Measurements from ENCODE around the gene MARCHF10. TPM values are rescaled to one million over a fixed set of nuclear protein-coding genes. Genes with fewer than 3 reads are reported as not detected.

Gene MARCHF10
- total RNA-seq, 2 experiments from 2014 or later, result not detected

- no peak for DNase-seq
- Histone ChIP-seq H3K36me3 (ENCODE audit: insufficient read depth, low read length) (no peaks in the 10 kb centered on the region), H3K4me3 (ENCODE audit: low read length) (no peak overlapping the region), H3K4me1 (ENCODE audit: insufficient read depth, low read length) (no peaks in the 10 kb centered on the region), H3K27ac (ENCODE audit: low read depth in 1 of 2, low read length in 2 of 2) (no peak overlapping the region), H3K27me3 (ENCODE audit: control insufficient read depth in 1 of 2, insufficient read depth in 2 of 2, low read length in 2 of 2) (peaks cover 7 to 15% of the 10 kb centered on the region in 2 experiments), H3K9me3 (ENCODE audit: control insufficient read depth in 1 of 2, insufficient read depth in 1 of 2, low read length in 2 of 2) (no peaks in the 10 kb centered on the region)
- Mint-ChIP-seq H3K4me3 (no peak overlapping the region), H3K27ac (no peak overlapping the region), H3K9me3 (no peaks in the 10 kb centered on the region), H3K27me3 (peaks cover 47% of the 10 kb centered on the region), H3K36me3 (ENCODE audit: low read depth) (no peaks in the 10 kb centered on the region), H3K4me1 (ENCODE audit: low read depth) (no peaks in the 10 kb centered on the region)
- CTCF ChIA-PET, result no interaction called here
- ATAC-seq (ENCODE audit: poor library complexity), result no peak
- POLR2A ChIA-PET, result no interaction called here
- intact Hi-C loops (cut with DNase I, micrococcal nuclease), result no loop called here
- TF ChIP-seq, protein P1, sequence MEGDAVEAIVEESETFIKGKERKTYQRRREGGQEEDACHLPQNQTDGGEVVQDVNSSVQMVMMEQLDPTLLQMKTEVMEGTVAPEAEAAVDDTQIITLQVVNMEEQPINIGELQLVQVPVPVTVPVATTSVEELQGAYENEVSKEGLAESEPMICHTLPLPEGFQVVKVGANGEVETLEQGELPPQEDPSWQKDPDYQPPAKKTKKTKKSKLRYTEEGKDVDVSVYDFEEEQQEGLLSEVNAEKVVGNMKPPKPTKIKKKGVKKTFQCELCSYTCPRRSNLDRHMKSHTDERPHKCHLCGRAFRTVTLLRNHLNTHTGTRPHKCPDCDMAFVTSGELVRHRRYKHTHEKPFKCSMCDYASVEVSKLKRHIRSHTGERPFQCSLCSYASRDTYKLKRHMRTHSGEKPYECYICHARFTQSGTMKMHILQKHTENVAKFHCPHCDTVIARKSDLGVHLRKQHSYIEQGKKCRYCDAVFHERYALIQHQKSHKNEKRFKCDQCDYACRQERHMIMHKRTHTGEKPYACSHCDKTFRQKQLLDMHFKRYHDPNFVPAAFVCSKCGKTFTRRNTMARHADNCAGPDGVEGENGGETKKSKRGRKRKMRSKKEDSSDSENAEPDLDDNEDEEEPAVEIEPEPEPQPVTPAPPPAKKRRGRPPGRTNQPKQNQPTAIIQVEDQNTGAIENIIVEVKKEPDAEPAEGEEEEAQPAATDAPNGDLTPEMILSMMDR (IDR thresholded peaks at IDR 0.05), result no peak
Measured at GRCh38 chr17:62801553-62802114, 6.5 kb downstream of the MARCHF10 start.

DNA sequence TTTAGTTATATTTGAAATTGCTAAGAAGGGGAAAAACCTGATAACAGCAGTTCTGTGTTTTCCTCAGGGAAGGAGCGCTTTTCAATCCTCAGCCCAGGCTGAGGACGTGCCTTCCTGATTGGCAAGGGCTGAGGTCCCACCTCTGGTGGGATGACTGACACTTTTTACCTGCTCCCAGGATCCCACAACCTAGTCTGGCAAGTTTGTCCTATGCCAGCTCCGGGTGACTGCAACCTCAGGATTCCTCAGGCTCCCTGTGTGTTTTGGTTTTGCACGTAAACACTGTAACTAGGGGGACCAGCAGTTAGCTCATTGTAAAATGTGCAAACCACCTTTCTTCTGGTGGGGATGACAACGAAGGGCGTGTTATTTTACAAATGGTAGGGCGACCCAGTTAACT is 7.5 kb downstream of the MARCHF10 start:
- Histone ChIP-seq H3K27ac (ENCODE audit: low read depth in 1 of 2, low read length in 2 of 2) (no peak overlapping the region), H3K36me3 (ENCODE audit: insufficient read depth, low read length) (no peaks in the 10 kb centered on the region), H3K4me1 (ENCODE audit: insufficient read depth, low read length) (no peaks in the 10 kb centered on the region), H3K27me3 (ENCODE audit: control insufficient read depth in 1 of 2, insufficient read depth in 2 of 2, low read length in 2 of 2) (peaks cover 0 to 15% of the 10 kb centered on the region in 2 experiments), H3K9me3 (ENCODE audit: control insufficient read depth in 1 of 2, insufficient read depth in 1 of 2, low read length in 2 of 2) (no peaks in the 10 kb centered on the region), H3K4me3 (ENCODE audit: low read length) (no peak overlapping the region)
- Mint-ChIP-seq H3K27me3 (peaks cover 41% of the 10 kb centered on the region), H3K36me3 (ENCODE audit: low read depth) (no peaks in the 10 kb centered on the region), H3K4me1 (ENCODE audit: low read depth) (no peaks in the 10 kb centered on the region), H3K4me3 (no peak overlapping the region), H3K27ac (no peak overlapping the region), H3K9me3 (no peaks in the 10 kb centered on the region)
- DNase-seq (no peak), ATAC-seq (ENCODE audit: poor library complexity) (no peak)
- ChIA-PET POLR2A (no interaction called here), CTCF (no interaction called here)
- intact Hi-C loops (cut with DNase I, micrococcal nuclease), result no loop called here
- TF ChIP-seq, protein P1 (IDR thresholded peaks at IDR 0.05), result no peak

GRCh38 chr17:62797959-62798358 is 10.2 kb downstream of the MARCHF10 start:
- Mint-ChIP-seq H3K27me3 (peaks cover 22% of the 10 kb centered on the region), H3K36me3 (ENCODE audit: low read depth) (no peaks in the 10 kb centered on the region), H3K9me3 (peaks cover 3% of the 10 kb centered on the region), H3K27ac (no peak overlapping the region), H3K4me3 (no peak overlapping the region), H3K4me1 (ENCODE audit: low read depth) (peaks cover 15% of the 10 kb centered on the region)
- no peak for ATAC-seq (ENCODE audit: poor library complexity)
- peaks cover 4% of the 10 kb centered on the region for H3K4me1 ChIP-seq (ENCODE audit: insufficient read depth, low read length)
- no peak overlapping the region for H3K4me3 ChIP-seq (ENCODE audit: low read length)
- intact Hi-C loops (cut with DNase I, micrococcal nuclease), result loop anchor here in 1 of 2 experiments (10.0 kb wide), 1 partner anchor 57 kb away; no protein-coding TSS in a partner anchor
- no peak overlapping the region for H3K27ac ChIP-seq (ENCODE audit: low read depth in 1 of 2, low read length in 2 of 2)
- ChIA-PET CTCF (no interaction called here), POLR2A (no interaction called here)
- TF ChIP-seq, protein P1 (IDR thresholded peaks at IDR 0.05), result no peak
- no peaks in the 10 kb centered on the region for H3K36me3 ChIP-seq (ENCODE audit: insufficient read depth, low read length)
- H3K27me3 ChIP-seq (ENCODE audit: control insufficient read depth in 1 of 2, insufficient read depth in 2 of 2, low read length in 2 of 2), result peaks cover 0 to 11% of the 10 kb centered on the region in 2 experiments
- no peak for DNase-seq
- H3K9me3 ChIP-seq (ENCODE audit: control insufficient read depth in 1 of 2, insufficient read depth in 1 of 2, low read length in 2 of 2), result peaks cover 0 to 9% of the 10 kb centered on the region in 2 experiments
